Suppressor macrophage (primary cell): ENCODE results near the gene PRF1.
A peak's percentile ranks its signal among the peaks of the same experiment; 100 is the strongest.
"Not testable (repeated sequence)": the region's sequence is repeated elsewhere in the genome, so short reads cannot be mapped to it uniquely, and the experiment has no call there.

Source experiments
- DNase-seq, 4 experiments: peaks; one replicate each; pipeline ENCODE4 v3.0.0-alpha.2; 2020 to 2022
- total RNA-seq, 17 experiments: gene quantifications; one replicate each; lab custom pipeline; 2026; ENCODE audit warnings: mixed read lengths in 6 of 17, inconsistent platforms in 3 of 17; lab: John Stamatoyannopoulos, UW

Gene PRF1
- 0 to 0.66 (median 0.04) reads per million in 17 experiments for total RNA-seq

- no peak for DNase-seq
Observed at GRCh38 chr10:70602665-70603448, at the start of gene PRF1. PRF1 (minus strand) TSS chr10:70602741; CDS start chr10:70600902, 1,839 bp downstream.

GRCh38 chr10:70651661-70652060 is 49.1 kb upstream of the PRF1 start:
- no peak for DNase-seq

DNA sequence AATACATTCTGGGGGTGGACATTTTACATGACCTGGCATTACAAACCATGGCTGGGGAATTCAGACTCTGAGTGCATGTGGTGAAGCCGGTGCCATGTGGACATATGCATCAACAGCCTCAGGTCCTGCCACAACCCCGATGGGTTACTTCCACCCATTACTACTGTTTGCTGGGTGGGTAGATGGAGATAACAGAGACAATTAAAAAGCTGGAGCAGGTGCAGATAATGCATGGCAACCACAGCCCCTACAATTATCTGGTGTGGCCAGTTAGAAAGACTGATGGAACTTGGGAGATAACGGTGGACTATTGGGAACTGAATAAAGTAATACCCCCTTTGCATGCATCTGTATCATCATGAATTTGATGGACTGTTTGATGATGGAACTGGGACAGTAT is 48.2 kb upstream of the PRF1 start:
- DNase-seq: no peak

- no peak for DNase-seq
Observed at GRCh38 chr10:70650104-70650503, 47.6 kb upstream of the PRF1 start.

DNA sequence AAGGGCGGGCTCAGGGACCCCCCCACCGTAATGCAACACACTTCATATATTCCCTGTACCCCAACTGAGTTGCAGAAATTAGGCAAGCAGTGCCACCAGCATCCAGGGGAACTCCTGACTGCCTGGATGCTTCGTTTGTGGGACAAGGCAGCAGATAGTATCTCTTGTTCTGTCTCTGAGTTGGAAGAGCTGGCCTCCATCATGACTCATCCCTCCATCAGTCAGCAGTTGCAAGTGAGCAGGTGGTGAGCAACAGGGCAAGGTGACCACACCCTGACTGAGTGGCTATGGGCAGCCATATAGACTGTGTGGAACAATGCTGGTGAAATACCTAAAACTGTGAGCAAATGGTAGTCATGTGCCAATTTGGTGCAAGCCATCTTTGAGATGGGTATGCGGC is 47.0 kb upstream of the PRF1 start:
- DNase-seq: no peak

- DNase-seq: no peak
Observed at GRCh38 chr10:70648427-70648826, 45.9 kb upstream of the PRF1 start.

DNA sequence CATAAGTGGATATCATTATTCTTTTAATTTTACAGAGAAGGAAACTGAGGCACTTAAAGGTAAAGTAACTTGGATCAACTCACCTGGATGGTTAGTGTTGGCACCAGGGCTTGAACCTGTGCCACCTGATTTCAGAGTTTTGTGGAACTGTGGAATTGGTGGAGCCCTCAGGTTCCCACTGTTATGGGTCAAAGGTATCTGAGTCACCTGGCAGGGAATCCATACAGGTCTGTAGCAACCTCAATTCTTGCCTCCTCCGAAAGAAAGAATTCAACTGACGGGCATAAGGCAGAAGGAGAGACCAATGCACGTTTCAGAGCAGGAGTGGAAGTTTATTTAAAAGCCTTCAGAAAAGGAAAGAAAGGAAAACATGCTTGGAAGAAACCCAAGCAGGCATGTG is 44.5 kb upstream of the PRF1 start:
- DNase-seq: no peak

- DNase-seq: not testable (repeated sequence)
Observed at GRCh38 chr10:70644959-70645358, 42.4 kb upstream of the PRF1 start.

DNA sequence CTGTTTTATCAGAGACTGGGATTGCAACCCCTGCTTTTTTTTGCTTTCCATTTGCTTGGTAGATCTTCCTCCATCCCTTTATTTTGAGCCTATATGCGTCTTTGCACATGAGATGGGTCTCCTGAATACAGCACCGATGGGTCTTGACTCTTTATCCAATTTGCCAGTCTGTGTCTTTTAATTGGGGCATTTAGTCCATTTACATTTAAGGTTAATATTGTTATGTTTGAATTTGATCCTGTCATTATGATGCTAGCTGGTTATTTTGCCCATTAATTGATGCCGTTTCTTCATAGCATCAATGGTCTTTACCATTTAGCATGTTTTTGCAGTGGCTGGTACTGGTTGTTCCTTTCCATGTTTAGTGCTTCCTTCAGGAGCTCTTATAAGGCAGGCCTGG is 40.7 kb upstream of the PRF1 start:
- not testable (repeated sequence) for DNase-seq

DNA sequence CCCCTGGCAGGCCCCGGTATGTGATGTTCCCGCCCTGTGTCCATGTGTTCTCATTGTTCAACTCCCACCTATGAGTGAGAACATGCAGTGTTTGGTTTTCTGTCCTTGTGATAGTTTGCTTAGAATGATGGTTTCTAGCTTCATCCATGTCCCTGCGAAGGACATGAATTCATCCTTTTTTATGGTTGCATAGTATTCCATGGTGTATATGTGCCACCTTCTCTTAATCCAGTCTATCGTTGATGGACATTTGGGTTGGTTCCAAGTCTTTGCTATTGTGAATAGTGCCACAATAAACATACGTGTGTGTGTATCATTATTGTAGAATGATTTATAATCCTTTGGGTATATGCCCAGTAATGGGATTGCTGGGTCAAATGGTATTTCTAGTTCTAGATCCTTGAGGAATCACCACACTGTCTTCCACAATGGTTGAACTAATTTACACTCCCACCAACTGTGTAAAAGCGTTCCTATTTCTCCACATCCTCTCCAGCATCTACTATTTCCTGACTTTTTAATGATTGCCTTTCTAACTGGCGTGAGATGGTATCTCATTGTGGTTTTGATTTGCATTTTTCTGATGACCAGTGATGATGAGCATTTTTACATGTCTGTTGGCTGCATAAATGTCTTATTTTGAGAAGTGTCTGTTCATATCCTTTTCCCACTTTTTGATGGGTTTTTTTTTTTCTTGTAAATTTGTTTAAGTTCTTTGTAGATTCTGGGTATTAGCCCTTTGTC is 37.3 kb upstream of the PRF1 start:
- DNase-seq: not testable (repeated sequence)

GRCh38 chr10:70634515-70634914 is 32.0 kb upstream of the PRF1 start:
- DNase-seq: not testable (repeated sequence)

- no peak for DNase-seq
Observed at GRCh38 chr10:70634011-70634410, 31.5 kb upstream of the PRF1 start.

DNA sequence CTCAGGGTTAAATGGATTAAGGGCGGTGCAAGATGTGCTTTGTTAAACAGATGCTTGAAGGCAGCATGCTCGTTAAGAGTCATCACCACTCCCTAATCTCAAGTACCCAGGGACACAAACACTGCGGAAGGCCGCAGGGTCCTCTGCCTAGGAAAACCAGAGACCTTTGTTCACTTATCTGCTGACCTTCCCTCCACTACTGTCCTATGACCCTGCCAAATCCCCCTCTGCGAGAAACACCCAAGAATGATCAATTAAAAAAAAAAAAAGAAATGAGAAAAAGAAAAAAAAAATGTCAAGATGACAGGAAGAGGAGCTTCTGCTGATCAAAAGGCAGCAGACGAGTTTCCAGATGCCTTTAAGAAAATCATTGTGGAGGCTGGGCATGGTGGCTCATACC is 29.2 kb upstream of the PRF1 start:
- not testable (repeated sequence) for DNase-seq

DNA sequence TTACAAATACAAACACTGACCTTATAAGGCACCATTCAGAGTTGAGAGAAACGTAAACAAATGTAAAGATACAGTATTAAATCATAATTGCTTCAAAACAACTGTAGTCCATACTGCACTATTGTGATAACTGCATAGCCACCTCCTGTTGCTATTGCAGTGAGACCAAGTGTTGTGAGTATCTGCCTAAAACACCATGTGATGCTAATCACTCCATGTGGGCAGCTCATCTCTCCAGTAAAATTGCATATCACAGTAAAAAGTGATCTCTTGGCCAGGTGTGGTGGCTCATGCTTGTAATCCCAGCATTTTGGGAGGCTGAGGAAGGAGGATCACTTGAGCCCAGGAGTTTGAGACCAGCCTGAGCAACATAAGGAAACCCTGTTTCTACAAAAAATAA is 26.8 kb upstream of the PRF1 start:
- DNase-seq: no peak

DNA sequence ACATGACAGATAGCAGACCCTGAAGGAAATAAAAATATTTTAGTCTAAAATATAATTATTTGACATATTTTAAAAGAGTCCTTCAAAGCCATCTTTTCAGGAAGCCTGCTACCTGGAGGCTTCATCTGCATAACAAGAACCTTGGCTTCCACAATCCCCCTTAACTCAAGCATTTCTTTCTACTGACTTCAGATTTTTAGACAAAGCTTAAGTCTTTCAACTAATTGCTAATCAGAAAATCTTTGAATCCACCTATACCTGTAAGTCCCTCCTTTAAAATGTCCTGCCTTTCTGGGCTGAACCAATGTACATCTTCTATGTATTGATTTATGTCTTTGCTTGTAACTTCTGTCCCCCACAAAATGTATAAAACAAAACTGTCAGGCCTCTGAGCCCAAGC is 23.5 kb upstream of the PRF1 start:
- no peak for DNase-seq

- no peak for DNase-seq
Observed at GRCh38 chr10:70622981-70623844, 20.7 kb upstream of the PRF1 start.

DNA sequence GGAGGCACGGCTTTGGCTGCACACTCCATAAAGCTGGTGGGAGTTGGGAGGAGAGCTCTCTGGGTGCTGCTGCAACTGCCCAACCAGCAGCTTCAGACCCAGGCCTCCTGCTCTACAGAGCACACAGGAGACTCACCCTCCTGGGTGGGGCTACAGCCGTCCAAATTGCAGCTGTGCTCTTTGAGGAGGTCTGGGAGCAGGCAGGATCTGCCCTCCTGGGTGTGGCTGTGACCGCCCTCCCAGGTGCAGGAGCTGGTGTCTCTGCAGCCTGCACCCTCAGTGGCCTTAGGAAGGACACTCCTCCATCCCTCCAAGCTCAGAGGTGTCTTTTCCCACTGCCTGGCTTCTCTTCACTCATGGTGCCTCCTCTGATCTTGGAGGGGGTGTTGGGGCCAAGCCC is 20.0 kb upstream of the PRF1 start:
- no peak for DNase-seq

DNA sequence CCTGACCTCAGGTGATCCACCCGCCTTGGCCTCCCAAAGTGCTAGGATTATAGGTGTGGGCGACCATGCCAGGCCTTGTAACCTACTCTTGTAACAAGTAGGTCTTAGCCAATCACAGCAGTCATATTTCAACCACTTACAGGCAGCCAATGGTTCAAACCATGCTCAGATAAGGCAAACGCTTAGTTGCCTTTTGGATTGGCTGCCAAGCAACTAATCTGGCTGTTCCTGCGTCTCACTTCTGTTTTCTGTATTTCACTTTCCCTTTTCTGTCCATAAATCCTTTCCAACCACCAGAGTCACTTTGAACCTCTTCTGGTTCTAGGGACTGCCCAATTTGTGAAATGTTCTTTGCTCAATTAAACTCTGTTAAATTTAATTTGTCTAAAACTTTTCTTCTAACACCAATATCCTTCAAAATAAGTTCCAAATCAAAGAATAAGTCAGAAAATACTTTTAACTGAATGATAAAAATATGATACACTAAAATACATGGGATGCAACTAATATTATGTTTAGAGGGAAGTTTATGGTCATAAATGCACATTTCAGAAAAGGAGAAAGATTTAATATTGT is 19.1 kb upstream of the PRF1 start:
- peak; percentile 46 to 65 (median 63) for DNase-seq

GRCh38 chr10:70620020-70620289 is 17.4 kb upstream of the PRF1 start:
- no peak for DNase-seq

GRCh38 chr10:70619271-70620019 is 16.9 kb upstream of the PRF1 start:
- DNase-seq: peak in 3 of 4 experiments; percentile 19 to 44 (median 36)

DNA sequence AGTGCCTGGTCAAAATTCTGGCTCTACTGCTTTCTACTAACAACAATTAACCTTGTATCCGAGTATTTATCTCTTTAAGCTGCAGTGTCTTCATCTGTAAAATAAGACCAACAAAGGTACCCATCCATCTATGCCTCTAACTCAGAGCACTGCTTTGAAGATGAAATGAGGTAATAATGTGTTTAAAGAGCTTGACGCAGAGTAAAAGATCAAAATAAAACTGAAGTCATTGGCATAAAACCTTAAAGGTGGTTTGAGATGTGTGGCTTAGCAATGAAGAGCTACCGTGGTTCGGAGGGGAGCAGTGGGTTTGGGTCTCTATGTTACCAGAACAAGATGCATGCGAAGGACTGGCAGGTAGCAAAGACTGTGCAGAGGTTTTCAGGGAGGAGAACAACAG is 16.1 kb upstream of the PRF1 start:
- DNase-seq: no peak
